Retina (tissue), 1 donor: ENCODE data around the gene SHB.
"Not testable (repeated sequence)": the region's sequence is repeated elsewhere in the genome, so short reads cannot be mapped to it uniquely, and the experiment has no call there.

Experiments used
- DNase-seq: peaks from one replicate; pipeline ENCODE4 v3.0.0-alpha.2; 2016

Gene SHB

DNA sequence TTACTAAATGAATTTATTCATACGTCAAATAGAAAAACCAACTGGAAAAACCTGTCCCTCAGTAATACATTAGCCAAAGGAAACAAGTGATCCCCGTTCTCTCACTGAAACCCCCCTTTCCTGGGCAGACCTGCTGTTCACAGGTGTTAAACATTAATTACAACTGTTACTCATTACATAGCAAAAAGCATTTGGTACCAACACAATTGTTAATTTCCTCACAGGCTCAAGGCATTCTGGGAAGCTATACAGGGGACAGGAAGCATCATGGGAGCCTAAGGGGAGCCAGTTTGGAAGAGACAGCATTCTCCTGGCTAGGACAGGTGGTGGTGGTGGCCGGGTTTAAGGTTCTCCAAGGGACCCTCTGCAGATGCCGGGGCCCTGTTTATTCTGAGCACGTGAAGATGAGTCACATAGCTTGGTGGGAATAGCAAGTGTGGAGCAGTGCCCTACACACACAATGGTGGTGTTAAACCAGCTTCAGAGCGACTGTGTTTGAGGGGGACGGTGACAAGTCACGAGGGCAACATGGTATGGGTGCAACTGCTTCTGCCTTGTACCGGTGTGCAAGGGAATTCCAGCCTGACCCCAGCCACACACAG lies 102.5 kb downstream of the SHB start:
- DNase-seq: no peak

DNA sequence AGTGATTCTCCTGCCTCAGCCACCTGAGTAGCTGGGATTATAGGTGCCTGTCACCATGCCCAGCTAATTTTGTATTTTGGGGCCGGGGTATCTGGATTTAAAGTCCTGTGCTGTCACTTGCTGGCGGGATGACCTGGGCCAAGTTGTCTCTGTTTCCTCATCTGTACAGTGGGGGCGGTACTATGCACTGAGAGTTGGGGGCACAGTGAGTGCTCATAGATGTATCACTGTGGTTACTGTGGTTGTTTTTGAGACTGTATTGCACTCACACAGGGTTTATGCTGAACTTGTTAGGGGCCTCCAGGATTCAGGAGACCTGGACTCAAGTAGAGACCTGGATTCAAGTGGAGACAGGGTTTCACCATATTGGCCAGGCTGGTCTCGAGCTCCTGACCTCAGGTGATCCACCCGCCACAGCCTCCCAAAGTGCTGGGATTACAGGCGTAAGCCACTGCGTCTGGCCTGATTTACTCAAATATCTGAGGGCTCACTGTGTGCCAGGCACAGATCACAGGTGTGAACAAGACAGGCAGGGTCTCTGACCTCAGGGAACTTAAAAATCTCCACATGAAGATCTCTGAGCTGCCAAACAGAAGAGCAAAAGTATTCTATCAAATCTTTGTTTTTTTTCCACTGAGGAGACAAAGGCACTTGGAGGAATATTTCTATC lies 103.2 kb downstream of the SHB start:
- not testable (repeated sequence) for DNase-seq

DNA sequence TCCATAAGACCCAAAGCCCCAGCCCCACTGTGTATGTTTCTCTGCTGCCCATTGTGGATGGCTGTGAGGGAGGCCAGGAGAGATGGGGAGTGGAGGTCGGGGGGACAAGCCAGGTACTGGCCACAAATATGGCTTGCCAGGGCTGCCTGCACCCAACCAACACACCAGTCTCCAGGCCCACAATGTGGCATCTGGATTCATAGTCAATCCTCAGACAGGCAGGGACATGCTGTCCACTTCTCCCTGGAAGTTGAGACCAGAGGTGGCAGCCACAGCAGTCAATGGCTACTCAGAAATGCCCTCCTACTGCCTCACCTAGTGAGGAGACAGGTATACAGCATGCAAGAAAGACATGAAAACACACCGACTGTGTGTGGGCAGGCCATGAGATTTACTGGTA lies 103.9 kb downstream of the SHB start:
- DNase-seq: no peak

DNA sequence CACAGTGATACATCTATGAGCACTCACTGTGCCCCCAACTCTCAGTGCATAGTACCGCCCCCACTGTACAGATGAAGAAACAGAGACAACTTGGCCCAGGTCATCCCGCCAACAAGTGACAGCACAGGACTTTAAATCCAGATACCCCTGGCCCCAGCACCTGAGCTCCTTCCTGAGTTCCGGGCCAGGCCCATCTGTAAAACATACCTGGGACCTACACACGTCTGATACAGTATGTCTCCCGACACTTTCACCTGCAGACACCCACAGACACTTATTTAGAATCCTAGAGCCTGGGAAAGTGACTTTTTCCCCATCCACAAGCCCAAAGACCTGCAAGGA lies 104.3 kb downstream of the SHB start:
- DNase-seq: no peak

DNA sequence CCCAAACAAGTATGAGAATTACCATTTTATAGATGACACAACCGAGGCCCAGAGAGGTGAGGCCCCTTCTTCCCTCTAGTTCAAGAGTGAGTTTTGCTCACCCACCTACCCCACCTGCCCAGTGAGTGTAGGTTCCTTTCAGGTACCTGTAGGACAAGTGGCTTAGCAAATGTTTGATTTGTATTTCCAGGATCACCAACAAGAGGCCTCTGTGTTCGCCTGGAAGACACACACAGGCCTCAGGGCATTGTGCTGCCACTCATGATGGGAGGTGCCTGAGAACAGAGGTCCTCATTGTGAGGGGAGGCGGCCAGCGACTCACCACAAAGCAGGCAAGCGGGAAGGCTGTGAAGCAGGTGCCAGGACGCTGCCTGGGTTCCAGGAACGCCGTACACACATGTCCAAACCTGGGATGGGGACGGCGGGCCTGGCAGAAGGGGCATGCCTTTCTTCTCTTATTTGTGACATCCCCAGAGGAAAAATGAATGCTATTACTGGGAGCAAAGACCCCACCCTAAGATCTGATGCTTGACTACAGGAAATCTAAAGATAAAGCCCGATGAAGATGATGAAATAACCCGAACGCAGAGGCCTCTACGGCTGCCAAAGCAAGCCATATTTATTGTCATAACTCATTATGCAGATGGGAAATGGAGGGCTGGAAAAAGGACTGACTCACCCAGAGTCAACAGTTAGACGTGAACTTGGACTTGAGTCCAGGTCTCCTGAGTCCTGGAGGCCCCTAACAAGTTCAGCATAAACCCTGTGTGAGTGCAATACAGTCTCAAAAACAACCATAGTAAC lies 104.9 kb downstream of the SHB start:
- DNase-seq: no peak

DNA sequence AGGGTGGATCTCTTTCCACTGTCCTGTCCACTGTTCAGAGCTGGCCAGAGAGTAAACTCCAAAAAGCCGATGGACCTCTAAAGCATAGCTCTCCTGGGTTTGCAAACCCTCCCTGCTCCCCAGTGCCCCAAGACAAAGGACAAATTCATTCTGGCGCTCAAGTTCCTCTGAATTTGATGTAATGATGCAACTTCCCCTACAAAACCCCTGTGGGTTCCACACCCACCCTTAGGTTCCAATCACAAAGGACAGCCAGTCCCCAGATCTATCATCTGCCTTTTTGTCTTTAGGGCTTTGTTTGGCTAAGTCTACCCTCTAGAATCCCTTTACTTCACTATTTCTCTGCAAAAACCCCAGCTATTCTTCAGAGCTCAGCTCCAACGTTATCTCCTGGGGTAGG lies 107.7 kb downstream of the SHB start:
- DNase-seq: no peak

DNA sequence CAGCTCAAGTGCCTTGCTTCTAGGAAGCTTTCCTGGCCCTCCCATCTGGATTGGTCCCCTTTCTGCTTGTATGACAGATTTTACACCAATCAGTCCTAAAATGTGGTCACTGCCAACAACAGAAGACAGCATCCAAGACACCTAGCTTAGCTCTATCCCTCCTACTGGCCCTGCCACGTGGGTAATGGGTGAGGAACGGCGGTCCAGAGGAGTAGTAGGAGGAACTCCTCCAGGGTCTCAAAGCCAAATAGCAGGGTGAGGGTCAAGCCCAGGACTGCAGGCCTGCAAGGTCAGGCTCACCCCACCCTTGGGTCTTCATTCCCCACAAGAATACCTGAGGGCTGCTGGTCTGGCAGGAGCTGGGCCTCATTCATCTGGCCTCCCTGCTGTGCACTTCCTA lies 108.4 kb downstream of the SHB start:
- DNase-seq: no peak

DNA sequence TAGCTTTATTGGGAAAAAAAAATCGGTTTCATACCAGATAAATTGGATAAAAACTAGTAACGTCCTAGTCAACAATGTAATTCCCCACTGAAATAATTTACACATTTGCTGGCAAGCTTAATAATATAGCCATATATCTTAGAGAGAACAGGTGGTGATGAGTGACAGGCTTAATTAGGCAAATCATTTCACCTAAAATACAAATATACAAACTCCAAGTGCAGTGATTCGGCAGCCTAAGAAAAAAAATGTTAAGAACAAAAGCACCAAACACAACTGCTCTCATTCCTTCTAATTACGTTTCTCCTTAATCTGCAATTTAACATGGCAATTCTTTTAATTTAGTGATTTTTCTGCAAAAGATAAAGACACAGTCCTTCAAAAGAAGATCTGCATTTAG lies 109.1 kb downstream of the SHB start:
- no peak for DNase-seq

DNA sequence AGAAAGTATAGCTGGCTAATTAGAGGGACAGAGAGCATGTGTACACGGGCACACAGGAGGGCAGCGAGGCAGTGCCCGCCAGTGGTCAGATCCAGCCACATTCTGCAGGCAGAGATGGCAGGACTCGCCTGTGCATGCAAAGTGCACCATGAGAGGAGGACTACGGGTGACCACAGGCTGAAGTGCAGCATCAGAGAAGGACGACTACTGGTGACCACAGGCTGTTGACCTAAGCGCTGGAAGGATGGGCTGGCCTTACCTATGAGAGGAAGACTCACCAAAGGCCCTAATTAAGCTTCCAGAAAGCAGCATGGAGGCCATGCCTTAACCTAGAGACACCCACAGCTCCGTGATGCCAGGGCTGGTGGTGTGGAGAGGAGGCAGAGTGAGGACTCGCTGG lies 110.9 kb downstream of the SHB start:
- no peak for DNase-seq

DNA sequence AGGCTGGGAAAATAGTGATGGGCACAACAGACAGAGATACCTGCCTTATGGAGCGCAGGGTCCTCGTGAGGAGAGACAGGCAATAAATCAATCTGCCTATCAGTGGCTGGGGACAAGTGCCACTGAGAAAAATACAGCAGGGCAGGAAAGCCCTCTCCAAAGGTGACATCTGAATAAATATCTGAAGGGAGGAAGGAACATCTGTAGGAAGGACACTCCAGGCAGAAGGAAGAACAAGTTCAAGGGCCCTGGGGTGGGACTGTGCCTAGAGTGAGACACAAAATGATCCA lies 111.4 kb downstream of the SHB start:
- no peak for DNase-seq

DNA sequence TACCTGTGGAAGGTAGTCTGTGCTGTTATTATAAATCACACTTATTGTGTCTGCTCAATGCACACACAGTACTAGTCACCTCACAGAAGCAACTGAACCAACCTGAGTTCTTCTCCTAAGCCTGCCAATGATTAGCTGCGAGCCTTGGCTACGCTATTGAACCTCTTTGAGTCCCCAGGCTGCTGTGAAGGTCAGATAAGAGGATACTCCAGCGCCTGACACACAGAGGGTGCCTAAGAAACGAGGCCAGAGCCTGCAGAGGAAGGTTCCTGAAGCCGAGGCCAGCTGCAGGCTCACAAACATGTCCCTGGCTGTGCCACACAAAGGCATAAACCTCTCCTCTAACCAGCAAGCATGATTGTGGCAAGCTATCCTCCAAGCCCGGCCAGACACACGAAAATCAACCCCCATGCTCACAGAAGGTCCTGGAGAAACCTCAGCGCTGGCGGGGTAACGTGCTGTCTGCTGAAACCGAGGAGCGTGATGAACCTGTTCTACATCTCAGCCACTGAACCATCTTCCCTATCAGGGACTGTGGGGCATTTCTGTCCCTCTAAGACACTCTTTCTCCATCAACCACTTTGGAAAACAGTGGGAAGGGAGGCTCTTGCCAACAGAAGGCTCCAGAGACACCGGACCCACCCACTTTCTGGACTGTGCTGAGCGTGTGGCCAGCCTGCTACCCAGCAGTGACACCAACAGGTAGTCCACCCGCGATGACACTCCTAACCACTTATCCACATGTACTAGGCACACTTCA lies 111.9 kb downstream of the SHB start:
- DNase-seq: no peak

DNA sequence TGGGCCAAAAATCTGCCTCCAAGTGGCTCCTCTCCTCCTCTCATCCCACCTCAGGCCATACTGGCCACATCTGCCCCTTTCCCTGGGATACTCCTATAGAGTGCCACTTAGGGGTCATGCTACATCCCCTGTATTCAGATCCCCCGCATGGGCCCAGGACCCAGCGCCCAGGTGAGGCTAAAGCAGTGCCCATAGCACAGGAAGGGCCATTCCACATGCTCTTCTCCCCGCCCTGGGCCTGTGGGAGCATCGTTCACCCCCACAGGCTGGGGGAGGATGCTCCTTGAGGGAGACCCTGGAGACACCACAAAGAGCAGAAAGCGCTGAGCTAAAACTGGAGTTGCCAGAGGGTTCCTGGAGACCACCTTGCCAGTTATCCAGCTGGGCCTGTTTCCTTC lies 112.6 kb downstream of the SHB start:
- no peak for DNase-seq

DNA sequence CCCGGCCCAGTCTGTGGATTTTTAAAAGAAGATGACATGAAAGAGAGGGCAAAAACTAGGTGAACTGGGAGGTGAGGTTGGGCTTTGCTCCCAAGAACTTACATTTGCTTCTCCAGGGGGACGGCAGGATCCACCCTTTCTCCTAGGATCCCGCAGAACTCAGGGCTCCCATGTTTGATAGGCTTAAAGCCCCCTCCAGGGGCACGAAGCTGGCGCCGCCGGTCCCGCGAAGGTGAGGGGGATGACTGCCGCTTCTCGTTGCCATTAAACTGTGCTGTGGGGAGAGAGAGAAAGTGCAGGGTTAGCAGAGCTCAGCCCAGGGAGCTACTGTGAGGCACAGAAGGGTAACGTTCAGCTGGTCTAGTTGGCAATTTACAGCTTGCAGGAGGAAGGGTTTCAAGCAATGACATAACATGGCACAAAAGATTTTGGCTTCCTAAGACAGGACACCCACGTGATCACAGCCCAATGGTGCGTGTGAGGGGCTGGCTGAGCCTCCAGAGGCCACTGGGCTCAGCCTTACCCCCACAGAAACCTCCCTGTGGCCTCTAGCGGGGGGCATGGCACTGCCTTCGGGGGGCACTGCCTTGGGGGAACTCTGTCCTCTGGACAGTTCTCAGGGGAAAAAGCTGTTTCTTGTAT lies 113.1 kb downstream of the SHB start:
- no peak for DNase-seq

DNA sequence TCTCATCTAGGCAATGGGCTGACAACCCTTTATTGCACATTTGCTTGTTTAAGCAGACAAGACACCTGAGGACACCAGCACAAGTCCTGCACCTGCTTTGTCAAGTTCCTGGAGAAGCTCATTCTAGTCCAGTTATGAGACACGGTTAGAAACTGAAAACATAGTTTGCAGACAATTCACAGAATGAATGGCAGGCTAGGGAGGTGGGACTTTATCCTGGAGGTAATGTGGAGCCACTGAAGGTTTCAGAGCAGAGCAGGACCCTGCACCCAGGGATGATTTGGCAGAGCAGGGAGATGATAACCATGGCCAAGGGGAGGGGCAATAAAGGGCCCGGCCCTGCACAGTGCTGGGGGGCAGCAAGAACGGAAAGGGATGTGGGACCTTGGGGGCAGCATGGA lies 114.4 kb downstream of the SHB start:
- DNase-seq: no peak

DNA sequence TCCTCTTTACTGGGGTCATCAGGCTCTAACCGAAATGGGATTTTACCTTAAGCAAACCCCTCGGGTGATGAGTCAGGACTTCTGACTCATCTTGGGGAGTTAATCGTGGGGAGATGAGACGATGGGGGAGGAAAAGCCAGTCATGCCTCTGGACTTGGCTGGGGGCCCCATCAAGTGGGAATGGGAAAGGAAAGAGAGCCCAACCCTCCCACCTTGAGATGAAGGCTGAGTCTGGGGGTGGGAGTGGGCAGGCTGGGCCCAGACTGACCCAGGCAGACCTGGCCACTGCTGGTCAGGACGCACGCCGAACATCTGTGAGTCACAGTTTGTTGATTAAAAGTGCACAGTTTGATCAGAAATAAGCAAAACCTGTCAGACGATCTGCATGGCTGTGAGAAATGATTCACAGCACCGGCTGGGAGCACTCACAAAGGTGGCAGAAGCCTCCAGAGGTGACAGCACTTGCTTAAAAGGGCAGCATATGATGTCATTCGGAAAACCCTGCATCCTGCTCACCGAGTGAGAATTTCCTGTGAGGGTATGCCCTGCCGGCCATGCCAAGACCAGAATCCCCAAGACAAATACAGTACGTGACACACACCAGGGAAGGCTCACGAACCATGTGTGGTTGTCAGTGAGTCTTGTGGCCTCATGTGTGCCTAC lies 115.1 kb downstream of the SHB start:
- no peak for DNase-seq

DNA sequence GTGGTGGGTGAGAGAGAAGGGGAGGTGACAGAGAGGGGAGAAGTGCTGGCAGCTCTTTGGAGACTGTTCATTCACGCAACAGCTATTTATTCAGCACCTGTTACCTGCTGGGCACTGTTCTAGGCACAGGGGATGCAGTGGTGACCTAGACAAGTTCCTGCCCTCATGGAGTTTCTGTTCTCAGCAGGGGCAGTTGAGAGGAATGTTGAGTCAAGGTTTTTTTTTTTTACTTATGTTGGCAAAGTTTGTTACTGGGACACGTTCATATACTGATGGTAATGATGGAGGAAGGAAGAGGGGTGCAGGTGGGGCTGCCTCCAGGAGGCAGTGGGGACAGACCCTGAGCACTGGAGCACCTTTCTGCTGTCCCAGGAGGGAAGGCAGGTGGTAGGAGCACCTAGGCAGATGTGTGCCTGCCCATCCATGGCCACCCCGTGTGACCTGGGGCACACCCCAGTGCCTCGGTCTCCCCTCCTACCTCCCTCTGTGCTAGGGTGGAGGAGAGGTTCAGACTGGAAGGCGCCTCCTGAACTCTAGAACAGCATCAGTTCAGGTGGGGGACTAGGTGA lies 115.7 kb downstream of the SHB start:
- DNase-seq: no peak

DNA sequence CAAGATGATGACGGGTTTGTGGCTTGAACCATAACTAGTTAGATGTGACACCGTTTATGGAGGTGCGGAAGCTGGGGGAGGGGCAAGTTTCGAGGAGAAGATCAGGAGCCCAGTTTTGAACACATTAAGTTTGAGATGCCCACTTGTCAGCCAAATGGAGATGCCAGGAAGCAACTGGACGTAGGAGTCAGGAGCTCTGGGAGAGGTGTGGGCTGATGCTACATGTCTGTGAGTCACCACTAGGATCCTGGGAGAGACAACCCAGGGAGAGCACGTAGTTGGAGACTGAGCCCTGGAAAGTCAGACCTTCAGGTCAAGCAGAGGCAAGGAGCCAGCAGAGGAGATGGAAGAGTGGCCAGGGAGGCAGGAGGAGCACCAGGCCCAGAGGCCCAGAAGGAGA lies 116.3 kb downstream of the SHB start:
- no peak for DNase-seq

DNA sequence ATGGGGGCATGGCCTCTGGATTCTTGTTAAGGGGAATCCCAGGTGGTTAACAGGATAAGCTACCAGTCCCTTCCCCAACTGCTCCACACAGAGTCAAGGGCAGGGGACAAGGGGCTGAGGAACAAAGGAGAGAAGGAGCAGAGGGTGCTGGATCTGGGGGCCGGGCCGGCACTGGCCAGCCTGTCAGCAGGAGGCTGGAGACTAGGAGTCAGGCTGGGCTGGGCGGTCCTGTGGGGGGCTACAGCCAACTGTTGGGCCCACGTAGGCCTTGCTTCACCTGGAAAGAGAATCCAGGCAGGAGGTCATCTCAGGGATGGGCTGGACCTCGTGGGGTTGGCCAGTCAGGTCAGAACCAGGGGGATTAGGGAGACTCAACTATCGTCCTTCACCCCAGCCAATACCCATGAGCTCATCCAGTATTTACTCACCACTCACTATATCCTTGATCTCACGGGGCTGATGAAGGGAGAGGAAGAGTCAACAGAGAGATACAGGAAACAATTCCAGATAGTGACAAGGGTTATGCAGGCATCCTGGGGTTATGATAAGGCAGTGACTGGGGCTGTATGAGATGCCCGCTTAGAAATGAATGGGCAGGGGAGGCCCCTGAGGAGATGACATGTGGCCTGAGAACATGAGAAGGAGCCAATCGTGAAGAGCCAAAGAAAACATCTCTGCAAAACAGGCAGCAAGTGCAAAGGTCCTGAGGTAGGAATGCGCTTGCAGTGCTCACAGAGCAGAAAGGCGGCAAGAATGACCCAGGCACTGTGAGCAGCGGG lies 117.2 kb downstream of the SHB start:
- no peak for DNase-seq

DNA sequence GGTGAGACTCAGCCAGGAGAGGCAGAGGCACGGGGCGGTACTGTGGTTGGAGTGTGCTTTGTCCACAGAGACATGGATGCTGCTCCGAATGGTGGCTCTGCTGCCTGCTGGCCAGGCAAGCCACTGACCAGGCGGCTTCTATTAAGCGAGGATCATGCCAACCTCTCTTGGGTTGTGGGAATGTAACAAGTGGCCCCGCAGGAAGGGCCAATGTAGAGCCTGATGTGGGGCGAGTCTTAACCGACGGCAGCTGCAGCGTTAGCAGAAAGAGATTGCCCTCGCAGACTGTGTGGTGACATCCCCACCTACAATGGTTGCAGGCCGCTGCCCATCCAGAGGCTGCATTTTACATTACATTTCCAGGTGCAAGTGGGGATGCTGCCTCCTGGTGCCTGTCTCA lies 118.5 kb downstream of the SHB start:
- no peak for DNase-seq

DNA sequence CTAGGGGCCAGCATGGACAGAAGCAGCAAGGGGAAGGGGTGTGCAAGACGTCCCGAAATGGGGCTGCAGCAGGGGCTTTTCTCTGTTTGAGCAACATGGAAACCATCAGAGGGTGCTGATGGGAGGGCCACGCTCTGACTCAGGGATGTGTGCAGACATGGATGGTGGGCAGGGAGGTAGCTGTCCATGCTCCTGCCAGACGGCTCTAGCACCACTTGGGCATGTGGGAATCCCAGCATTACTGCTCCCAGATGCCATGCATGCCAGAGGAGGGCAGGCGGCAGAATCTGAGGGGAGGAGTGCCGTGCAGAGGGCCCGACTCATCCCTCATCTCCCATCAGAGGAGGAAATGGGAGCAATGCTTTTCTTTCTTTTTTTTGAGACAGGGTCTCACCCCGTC lies 119.5 kb downstream of the SHB start:
- no peak for DNase-seq

DNA sequence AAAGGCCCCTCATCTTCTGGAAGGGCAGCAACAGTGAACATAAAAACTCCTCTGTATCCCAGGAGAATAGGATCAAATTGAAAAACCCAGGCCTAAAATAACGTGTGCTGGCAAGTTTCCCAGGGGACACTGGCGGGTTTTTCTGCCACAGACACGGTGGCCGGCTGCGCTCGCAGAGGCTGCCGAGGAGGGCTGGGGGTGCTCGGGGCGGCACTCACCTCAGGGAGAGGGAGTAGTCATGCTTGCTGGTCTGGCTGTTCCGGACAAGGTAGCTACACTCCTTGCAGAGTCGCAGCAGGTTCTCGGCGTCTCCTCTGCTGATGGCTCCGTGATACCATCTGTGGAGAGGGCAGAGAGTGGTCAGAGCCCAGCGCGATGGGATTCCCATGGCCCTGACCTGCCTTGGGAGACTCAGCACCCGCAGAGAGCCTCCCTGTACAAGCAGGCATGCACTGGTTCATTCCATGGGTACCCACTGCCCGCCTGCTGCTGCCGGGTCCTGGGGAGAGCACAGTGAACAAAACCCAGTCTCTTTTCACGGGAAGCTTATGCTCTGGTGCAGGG lies 120.5 kb downstream of the SHB start:
- no peak for DNase-seq
